ENCODE measurements around the gene NLRP1.

The NLRP1 gene

DNA sequence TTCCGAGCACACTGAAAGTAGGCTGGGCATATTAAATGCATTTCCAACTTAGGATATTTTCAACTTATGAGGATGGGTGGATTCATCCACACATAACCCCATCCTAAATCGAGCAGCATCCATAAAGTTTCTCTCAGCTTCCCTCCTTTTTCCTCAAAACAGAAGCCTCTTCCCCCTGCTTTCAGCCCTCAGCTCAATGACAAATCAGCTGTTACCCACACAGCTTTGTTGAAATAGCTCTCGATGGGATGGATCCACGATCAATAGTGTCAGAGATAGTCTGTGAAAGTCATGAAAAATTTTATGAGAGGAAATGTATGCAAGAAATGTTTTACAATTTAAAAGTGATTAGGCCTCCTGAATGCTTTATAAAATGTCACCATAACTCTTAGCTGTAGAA lies 118.0 kb downstream of the NLRP1 start:
- no peak for DNase-seq

DNA sequence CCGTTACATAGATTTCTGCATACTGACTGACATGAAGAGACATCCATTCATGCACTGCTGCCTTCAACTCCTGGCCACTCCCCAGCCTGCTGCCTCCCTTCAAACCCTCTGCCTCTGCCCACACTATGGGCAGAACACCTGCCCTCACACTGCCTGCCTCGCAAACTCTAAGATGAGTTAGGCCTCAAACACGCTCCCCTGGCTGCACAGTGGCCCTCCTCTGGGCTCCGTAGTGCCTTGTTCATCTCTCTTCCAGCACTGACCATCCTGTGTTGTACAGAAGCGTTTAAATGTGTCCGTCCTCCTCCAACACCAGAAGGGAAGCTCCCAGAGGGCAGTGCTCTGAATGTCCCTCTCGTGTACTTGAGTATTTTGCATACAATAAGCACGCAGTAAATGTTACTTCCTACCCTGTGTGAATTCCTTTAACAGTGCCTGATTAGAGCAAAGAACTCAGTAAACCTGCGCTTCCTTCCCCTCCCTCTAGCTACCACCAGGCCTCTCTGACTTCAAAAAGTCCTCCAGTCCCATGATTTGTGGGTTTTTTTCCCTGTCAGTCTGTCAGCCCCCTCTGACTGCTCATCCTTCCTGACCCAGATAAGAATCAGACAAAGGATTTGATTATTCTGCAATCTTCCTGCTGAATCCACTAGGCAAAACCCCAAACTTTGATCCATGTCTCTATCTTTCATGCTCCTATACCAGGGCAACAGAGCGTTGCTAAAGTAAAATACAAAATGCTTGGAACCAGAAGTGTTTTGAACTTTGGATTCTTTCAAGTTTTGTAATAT lies 119.4 kb downstream of the NLRP1 start:
- DNase-seq, result no peak

All from activated CD4-positive, alpha-beta T cell treated with anti-CD3 and anti-CD28 coated beads, Interleukin-2, amount 50 U/mL, for 48 hours (primary cell).